ENCODE results near the gene WDR43. TPM values are rescaled to one million over a fixed set of nuclear protein-coding genes. Genes with fewer than 3 reads are reported as not detected.

WDR43 gene
- total RNA-seq, 1 donor from 2014 or later, result 32.5 TPM

GRCh38 chr2:28970464-28971160 lies 76.1 kb downstream of the WDR43 start:
- Mint-ChIP-seq H3K27me3 (ENCODE audit: unreplicated experiment) (peaks cover 4% of the 10 kb centered on the region), H3K9me3 (ENCODE audit: unreplicated experiment) (no peaks in the 10 kb centered on the region), H3K4me3 (ENCODE audit: unreplicated experiment) (no peak overlapping the region), H3K36me3 (ENCODE audit: unreplicated experiment) (no peaks in the 10 kb centered on the region), H3K4me1 (ENCODE audit: low read depth, unreplicated experiment) (peaks cover 6% of the 10 kb centered on the region), H3K27ac (ENCODE audit: unreplicated experiment) (no peak overlapping the region)
- DNase-seq, result no peak
- no peak for TF ChIP-seq CTCF (IDR thresholded peaks at IDR 0.05; ENCODE audit: partially characterized antibody, unreplicated experiment)

GRCh38 chr2:28972778-28973335 lies 78.4 kb downstream of the WDR43 start:
- Mint-ChIP-seq H3K4me1 (ENCODE audit: low read depth, unreplicated experiment) (peaks cover 8% of the 10 kb centered on the region), H3K4me3 (ENCODE audit: unreplicated experiment) (no peak overlapping the region)
- DNase-seq, result no peak

GRCh38 chr2:28974252-28974651 lies 79.8 kb downstream of the WDR43 start:
- peaks cover 3% of the 10 kb centered on the region for H3K27me3 Mint-ChIP-seq (ENCODE audit: unreplicated experiment)
- no peak for TF ChIP-seq CTCF (IDR thresholded peaks at IDR 0.05; ENCODE audit: partially characterized antibody, unreplicated experiment)
- no peaks in the 10 kb centered on the region for H3K36me3 Mint-ChIP-seq (ENCODE audit: unreplicated experiment)
- no peak for DNase-seq
- no peak overlapping the region for H3K4me3 Mint-ChIP-seq (ENCODE audit: unreplicated experiment)
- no peak overlapping the region for H3K27ac Mint-ChIP-seq (ENCODE audit: unreplicated experiment)
- peaks cover 8% of the 10 kb centered on the region for H3K4me1 Mint-ChIP-seq (ENCODE audit: low read depth, unreplicated experiment)
- H3K9me3 Mint-ChIP-seq (ENCODE audit: unreplicated experiment), result peaks cover 2% of the 10 kb centered on the region

More at GRCh38 chr2:28972778-28973335, 78.4 kb downstream of the WDR43 start:
- TF ChIP-seq CTCF (IDR thresholded peaks at IDR 0.05; ENCODE audit: partially characterized antibody, unreplicated experiment), result no peak
- Mint-ChIP-seq H3K27me3 (ENCODE audit: unreplicated experiment) (peaks cover 3% of the 10 kb centered on the region), H3K27ac (ENCODE audit: unreplicated experiment) (no peak overlapping the region), H3K9me3 (ENCODE audit: unreplicated experiment) (peaks cover 2% of the 10 kb centered on the region), H3K36me3 (ENCODE audit: unreplicated experiment) (no peaks in the 10 kb centered on the region)

GRCh38 chr2:28975671-28976070 lies 81.2 kb downstream of the WDR43 start:
- no peak for DNase-seq
- Mint-ChIP-seq H3K9me3 (ENCODE audit: unreplicated experiment) (peaks cover 2% of the 10 kb centered on the region), H3K36me3 (ENCODE audit: unreplicated experiment) (no peaks in the 10 kb centered on the region), H3K4me3 (ENCODE audit: unreplicated experiment) (no peak overlapping the region), H3K4me1 (ENCODE audit: low read depth, unreplicated experiment) (peaks cover 8% of the 10 kb centered on the region), H3K27me3 (ENCODE audit: unreplicated experiment) (peaks cover under 1% of the 10 kb centered on the region), H3K27ac (ENCODE audit: unreplicated experiment) (no peak overlapping the region)
- no peak for TF ChIP-seq CTCF (IDR thresholded peaks at IDR 0.05; ENCODE audit: partially characterized antibody, unreplicated experiment)

- Mint-ChIP-seq H3K4me3 (ENCODE audit: unreplicated experiment) (no peak overlapping the region), H3K36me3 (ENCODE audit: unreplicated experiment) (no peaks in the 10 kb centered on the region), H3K27me3 (ENCODE audit: unreplicated experiment) (no peaks in the 10 kb centered on the region), H3K4me1 (ENCODE audit: low read depth, unreplicated experiment) (peaks cover 7% of the 10 kb centered on the region), H3K9me3 (ENCODE audit: unreplicated experiment) (peaks cover 2% of the 10 kb centered on the region), H3K27ac (ENCODE audit: unreplicated experiment) (no peak overlapping the region)
- no peak for DNase-seq
- TF ChIP-seq CTCF (IDR thresholded peaks at IDR 0.05; ENCODE audit: partially characterized antibody, unreplicated experiment), result no peak
These were observed 82.1 kb downstream of the WDR43 start for GRCh38 chr2:28976584-28976983.
